AG10803 (cell line): Measurements from ENCODE around the gene SMG9.
A peak's percentile ranks its signal among the peaks of the same experiment; 100 is the strongest.

Experiments used
- DNase-seq: peaks from one replicate; pipeline ENCODE4 v3.0.0; 2010; ENCODE audit warnings: low read depth
- H3K4me3 ChIP-seq: 2 replicates; pipeline ENCODE4 v1.5.1; 2011; ENCODE audit warnings: mild to moderate bottlenecking, low read length, control low read depth
- TF ChIP-seq, protein P1 (sequence below): conservative IDR thresholded peaks from 2 replicates; pipeline ENCODE4 v1.5.1; 2011; ENCODE audit warnings: mild to moderate bottlenecking, low read length, control low read depth, inconsistent platforms

The SMG9 gene

DNA sequence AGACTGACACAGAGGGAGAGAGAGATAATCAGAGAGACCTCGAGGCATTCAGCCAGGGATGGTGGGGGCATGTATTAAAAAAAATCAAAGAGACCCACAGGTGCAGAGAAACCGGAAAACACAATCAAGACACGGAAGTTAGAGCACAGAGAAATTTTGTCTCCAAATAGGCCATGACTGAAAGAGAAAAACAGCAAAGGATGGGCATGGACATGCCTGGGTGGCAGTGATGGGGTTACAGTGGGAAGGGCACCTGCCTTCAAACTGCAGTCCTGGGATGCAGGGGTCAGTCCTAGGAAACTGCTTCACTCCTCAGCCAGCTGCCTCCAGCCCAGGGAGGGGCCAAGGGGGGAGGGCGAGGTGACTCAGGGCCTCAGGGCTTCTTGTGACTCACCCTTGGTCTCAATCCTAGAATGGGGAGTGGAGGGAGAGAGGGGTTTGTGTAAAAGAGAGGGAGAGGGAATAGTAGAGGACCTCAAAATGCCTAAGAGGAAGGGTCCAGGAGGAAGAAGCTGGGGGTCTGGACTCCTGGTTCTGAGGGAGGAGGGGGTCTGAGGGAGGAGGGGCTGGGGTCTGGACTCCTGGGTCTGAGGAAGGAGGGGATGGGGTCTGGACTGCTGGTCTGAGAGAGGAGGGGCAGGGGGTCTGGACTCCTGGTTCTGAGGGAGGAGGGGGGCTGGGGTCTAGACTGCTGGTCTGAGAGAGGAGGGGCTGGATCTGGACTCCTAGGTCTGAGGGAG, 29.6 kb upstream of the SMG9 start:
- H3K4me3 ChIP-seq = no peak overlapping the region
- TF ChIP-seq, protein P1, sequence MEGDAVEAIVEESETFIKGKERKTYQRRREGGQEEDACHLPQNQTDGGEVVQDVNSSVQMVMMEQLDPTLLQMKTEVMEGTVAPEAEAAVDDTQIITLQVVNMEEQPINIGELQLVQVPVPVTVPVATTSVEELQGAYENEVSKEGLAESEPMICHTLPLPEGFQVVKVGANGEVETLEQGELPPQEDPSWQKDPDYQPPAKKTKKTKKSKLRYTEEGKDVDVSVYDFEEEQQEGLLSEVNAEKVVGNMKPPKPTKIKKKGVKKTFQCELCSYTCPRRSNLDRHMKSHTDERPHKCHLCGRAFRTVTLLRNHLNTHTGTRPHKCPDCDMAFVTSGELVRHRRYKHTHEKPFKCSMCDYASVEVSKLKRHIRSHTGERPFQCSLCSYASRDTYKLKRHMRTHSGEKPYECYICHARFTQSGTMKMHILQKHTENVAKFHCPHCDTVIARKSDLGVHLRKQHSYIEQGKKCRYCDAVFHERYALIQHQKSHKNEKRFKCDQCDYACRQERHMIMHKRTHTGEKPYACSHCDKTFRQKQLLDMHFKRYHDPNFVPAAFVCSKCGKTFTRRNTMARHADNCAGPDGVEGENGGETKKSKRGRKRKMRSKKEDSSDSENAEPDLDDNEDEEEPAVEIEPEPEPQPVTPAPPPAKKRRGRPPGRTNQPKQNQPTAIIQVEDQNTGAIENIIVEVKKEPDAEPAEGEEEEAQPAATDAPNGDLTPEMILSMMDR = no peak
- peak; percentile 75 for DNase-seq

DNA sequence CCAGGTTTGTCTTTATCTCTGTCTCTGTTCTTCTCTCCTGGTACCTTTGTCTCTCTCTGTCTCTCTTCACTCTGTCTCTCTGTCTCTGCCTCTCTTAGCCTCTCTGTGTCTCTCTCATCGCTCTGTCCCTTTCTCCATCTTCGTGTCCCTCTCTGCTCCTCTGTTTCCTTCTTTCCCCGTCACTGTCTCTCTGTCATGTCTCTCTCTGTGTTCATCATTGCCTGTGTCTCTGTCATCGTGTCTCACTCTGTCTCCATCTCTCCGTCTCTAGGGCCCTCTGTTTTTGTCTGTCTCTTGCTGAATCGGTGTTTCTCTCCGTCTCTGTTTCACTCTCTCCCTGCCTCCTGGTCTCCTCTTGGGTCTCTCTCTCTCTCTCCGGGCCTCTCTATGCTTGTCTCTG, 28.9 kb upstream of the SMG9 start:
- TF ChIP-seq, protein P1 = no peak
- DNase-seq = no peak
- no peak overlapping the region for H3K4me3 ChIP-seq

DNA sequence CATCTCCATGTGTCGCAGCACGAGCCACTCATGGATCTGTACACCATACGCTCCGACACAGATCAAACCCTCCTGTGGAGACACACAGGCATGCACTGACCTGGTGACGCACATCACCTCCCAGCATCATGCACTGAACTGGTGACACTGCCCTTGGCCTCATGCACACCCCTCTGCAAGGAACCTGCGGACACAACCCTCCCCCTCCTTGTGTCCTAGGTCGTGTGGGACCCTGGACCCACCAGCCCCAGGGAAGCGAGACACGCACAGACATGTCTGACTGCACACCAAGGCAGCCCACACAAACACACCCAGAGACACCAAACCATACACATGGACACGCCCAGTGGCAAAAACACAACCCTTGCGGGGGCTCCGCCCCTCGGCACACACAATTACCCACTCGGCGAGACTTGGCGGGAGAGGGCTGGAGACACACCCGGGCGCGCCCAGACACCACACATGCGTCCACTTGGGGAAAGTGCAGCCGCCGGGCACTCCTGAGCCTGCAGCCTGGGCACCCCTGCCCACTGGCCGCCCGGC, 28.0 kb upstream of the SMG9 start:
- TF ChIP-seq, protein P1 = no peak
- no peak overlapping the region for H3K4me3 ChIP-seq
- DNase-seq = no peak

DNA sequence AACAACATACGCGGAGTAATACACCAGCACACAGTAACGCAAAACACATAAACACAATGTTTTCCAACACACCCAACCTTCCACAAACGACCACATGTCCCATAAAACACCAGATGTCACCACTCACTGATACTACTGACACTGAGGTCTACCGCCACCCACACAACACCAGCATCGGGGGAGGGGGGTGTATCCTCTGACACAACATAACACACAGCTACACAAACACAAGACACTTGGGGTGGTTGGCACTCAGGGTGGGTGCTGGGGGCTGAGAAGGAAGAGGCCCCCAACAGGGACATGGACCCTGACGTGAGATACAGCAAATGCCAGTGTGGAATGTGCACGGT, 27.5 kb upstream of the SMG9 start:
- DNase-seq = no peak
- H3K4me3 ChIP-seq = no peak overlapping the region
- TF ChIP-seq, protein P1 = no peak

DNA sequence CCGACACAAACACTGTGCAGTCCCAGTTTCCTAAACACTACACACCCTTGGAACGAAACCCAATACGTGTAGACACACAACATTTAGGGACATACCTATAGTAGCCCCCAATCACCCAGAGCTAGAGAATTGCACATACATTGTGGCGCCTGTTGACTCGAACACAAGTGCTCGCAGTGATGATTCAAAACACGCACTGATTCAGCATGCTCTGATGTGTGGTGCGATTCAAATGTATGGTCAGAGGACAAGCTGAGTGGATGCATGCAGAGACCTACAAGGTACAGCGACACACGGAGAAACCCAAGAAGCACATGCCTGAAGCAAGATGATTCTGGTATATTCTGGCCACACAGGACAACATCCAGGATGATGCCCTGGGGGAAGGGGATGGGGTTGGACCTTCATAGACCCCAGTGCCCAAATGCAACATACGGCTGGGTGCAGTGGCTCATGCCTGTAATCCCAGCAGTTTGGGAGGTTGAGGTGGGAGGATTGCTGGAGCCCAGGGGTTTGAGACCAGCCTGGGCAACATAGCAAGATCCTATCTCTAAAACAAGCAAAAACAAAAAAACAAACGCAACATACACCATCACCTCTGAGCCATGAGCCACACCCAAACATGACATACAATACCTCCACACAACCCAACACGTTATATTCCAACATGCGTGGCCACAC, 27.0 kb upstream of the SMG9 start:
- TF ChIP-seq, protein P1 = no peak
- no peak for DNase-seq
- no peak overlapping the region for H3K4me3 ChIP-seq

DNA sequence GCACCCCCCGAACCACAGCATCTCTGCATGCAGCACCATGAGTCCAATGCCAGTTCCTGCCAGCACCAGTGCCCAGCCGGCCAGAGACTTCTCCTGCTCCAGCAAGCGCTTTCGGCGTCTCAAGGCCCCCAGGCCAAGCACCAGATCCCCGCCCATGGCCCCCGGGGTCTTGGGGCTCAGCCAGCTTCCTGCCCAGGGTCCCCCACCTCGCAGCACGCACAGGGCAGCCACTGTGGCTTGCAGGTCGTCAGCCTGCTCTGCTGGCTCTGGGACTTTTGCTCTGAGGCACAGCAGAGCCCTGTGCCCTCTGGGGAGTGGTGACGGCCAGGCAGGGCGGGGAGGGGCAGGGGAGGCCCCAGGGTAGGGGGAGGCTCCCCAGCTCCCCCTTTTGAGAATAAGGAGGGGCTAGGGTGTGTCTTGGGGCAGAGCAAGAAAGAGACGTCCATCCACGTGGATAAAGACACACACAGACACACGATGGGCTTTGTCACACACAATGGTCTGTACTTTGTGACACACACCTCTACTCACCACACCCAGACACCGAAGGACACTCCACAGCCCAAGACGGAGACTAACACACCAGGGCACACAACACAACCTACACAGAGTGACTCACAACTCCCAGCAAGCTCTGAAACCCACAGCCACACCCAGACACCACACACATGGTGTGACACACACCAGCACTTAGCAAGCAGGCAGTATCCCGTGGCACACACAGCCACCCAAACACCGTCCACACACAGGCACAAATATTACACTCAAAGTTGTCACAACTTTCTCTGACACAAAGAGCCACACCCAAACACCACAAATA, 26.2 kb upstream of the SMG9 start, which contains the start of gene KCNN4:
TSS of gene KCNN4 (minus strand) at position 268 of the 820 bp plus-strand sequence. CDS start at position 156, 112 bp downstream.
- TF ChIP-seq, protein P1 = no peak
- peak; percentile 62 for DNase-seq
- H3K4me3 ChIP-seq = no peak within 1 kb of the TSS
